Skin epidermis (tissue), 12 donors: Measurements from ENCODE around the gene RAB3GAP2.
"Not testable (repeated sequence)": the region's sequence is repeated elsewhere in the genome, so short reads cannot be mapped to it uniquely, and the experiment has no call there.

Source experiments
- H3K27ac ChIP-seq, 21 experiments: fragments of 200-600 bp; sonication (generic) in 11 of 21; one replicate each; pipeline ENCODE4 v1.5.0; 2020; ENCODE audit warnings: mild to moderate bottlenecking in 3 of 21, inconsistent platforms in 2 of 21, moderate library complexity in 2 of 21
- H3K4me3 ChIP-seq, 7 experiments: fragments of 200-600 bp; sonication (generic) in 2 of 7; one replicate each; pipeline ENCODE4 v1.5.0; 2020; ENCODE audit warnings: inconsistent platforms in 2 of 7, mild to moderate bottlenecking in 2 of 7, moderate library complexity in 1 of 7

The RAB3GAP2 gene

GRCh38 chr1:220157738-220158137 is 114.5 kb downstream of the RAB3GAP2 start:
- H3K4me3 ChIP-seq, result no peak overlapping the region
- H3K27ac ChIP-seq, result peak overlapping the region in 2 of 21 experiments; percentile 2 to 64

GRCh38 chr1:220156620-220157146 is 115.6 kb downstream of the RAB3GAP2 start:
- no peak overlapping the region for H3K4me3 ChIP-seq
- H3K27ac ChIP-seq, result no peak overlapping the region

GRCh38 chr1:220153147-220153546 is 119.1 kb downstream of the RAB3GAP2 start:
- H3K4me3 ChIP-seq, result no peak overlapping the region
- no peak overlapping the region for H3K27ac ChIP-seq

GRCh38 chr1:220151454-220151853 is 120.8 kb downstream of the RAB3GAP2 start:
- peak overlapping the region in 2 of 21 experiments; percentile 15 to 23 for H3K27ac ChIP-seq
- H3K4me3 ChIP-seq, result no peak overlapping the region

- H3K27ac ChIP-seq, result peak overlapping the region in 1 of 21 experiments; percentile 26
- no peak overlapping the region for H3K4me3 ChIP-seq
These were observed 122.5 kb downstream of the RAB3GAP2 start for GRCh38 chr1:220149742-220150141.

GRCh38 chr1:220144051-220144450 is 128.2 kb downstream of the RAB3GAP2 start:
- no peak overlapping the region for H3K4me3 ChIP-seq
- H3K27ac ChIP-seq, result no peak overlapping the region

- H3K27ac ChIP-seq, result no peak overlapping the region
- H3K4me3 ChIP-seq, result no peak overlapping the region
These were observed 132.3 kb downstream of the RAB3GAP2 start for GRCh38 chr1:220139966-220140365.

- peak overlapping the region in 8 of 21 experiments; percentile 13 to 62 (median 50) for H3K27ac ChIP-seq
These were observed 135.1 kb downstream of the RAB3GAP2 start for GRCh38 chr1:220137019-220137786.

GRCh38 chr1:220135755-220136154 is 136.5 kb downstream of the RAB3GAP2 start:
- H3K27ac ChIP-seq, result no peak overlapping the region
- H3K4me3 ChIP-seq, result no peak overlapping the region

More at GRCh38 chr1:220137019-220137786, 135.1 kb downstream of the RAB3GAP2 start:
- H3K4me3 ChIP-seq, result no peak overlapping the region

GRCh38 chr1:220129479-220130210 is 142.6 kb downstream of the RAB3GAP2 start:
- Histone ChIP-seq H3K4me3 (no peak overlapping the region), H3K27ac (no peak overlapping the region)

- Histone ChIP-seq H3K4me3 (no peak overlapping the region), H3K27ac (no peak overlapping the region)
These were observed 145.2 kb downstream of the RAB3GAP2 start for GRCh38 chr1:220127076-220127475.

GRCh38 chr1:220124542-220124941 is 147.7 kb downstream of the RAB3GAP2 start:
- Histone ChIP-seq H3K27ac (no peak overlapping the region), H3K4me3 (no peak overlapping the region)

GRCh38 chr1:220123889-220124288 is 148.4 kb downstream of the RAB3GAP2 start:
- H3K27ac ChIP-seq, result no peak overlapping the region
- H3K4me3 ChIP-seq, result no peak overlapping the region

GRCh38 chr1:220123066-220123465 is 149.2 kb downstream of the RAB3GAP2 start:
- Histone ChIP-seq H3K27ac (no peak overlapping the region), H3K4me3 (no peak overlapping the region)

- no peak overlapping the region for H3K27ac ChIP-seq
These were observed 150.3 kb downstream of the RAB3GAP2 start for GRCh38 chr1:220121791-220122530.

GRCh38 chr1:220119043-220119512 is 153.2 kb downstream of the RAB3GAP2 start:
- H3K27ac ChIP-seq, result no peak overlapping the region
- H3K4me3 ChIP-seq, result no peak overlapping the region

More at GRCh38 chr1:220121791-220122530, 150.3 kb downstream of the RAB3GAP2 start:
- H3K4me3 ChIP-seq, result no peak overlapping the region

GRCh38 chr1:220113136-220113695 is 159.0 kb downstream of the RAB3GAP2 start:
- Histone ChIP-seq H3K4me3 (no peak overlapping the region), H3K27ac (no peak overlapping the region)

GRCh38 chr1:220112600-220112999 is 159.7 kb downstream of the RAB3GAP2 start:
- H3K27ac ChIP-seq, H3K4me3 ChIP-seq: not testable (repeated sequence)

- H3K4me3 ChIP-seq, H3K27ac ChIP-seq: not testable (repeated sequence)
These were observed 161.8 kb downstream of the RAB3GAP2 start for GRCh38 chr1:220110473-220110872.

GRCh38 chr1:220099826-220100225 is 172.4 kb downstream of the RAB3GAP2 start:
- Histone ChIP-seq H3K4me3 (no peak overlapping the region), H3K27ac (no peak overlapping the region)
